ENCODE data around the gene TMEM14B. TPM values are rescaled to one million over a fixed set of nuclear protein-coding genes. Genes with fewer than 3 reads are reported as not detected.

TMEM14B gene
- total RNA-seq, 1 experiment from 2014 or later: 90.7 TPM

DNA sequence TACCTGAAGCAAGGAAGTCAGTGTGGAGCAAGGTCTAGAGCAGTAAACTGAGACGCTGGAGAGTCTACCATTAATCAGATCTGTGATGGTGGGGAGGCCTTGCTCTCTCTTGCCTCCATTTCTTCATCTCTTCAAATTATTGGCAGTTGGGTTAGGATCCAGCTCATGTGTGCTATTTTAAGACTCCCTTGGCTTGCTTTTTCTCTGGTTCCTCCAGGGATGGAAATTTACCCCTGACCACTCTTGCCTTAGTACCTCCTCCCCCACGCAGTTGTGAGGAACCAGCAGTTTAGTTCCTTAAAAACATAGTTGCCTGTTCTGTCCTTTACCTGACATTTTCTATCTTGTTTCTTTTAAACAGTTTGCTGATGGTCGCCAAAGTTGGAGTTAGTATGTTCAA is 17.4 kb upstream of the TMEM14B start:
- POLR2A ChIA-PET (ENCODE audit: low non-redundant PET): no interaction called here
- BruUV-seq (replicated peaks): no TSS peak
- CTCF ChIA-PET: no interaction called here

DNA sequence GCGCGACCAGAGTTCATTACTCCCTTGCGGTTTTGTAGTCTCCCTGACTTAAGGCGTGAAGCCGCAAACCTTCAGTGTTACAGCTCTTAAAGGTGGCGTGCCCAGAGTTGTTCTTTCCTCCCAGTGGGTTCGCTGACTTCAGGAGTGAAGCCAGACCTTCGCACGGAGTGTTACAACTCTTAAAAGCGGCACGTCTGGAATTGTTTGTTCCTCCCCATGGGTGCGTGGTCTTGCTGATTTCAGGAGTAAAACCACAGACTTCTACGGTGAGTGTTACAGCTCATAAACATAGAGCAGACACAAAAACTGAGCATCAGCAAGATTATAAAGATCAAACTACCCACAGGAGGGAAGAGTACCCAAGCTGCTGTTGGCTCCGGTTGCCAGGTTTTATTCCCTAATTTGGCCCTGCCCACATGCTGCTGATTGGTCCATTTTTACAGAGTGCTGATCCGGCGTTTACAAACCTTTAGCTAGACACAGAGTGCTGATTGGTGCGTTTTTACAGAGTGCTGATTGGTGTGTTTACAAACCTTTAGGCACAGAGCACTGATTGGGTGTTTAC is 14.4 kb upstream of the TMEM14B start:
- intact Hi-C loops (cut with micrococcal nuclease; ENCODE audit: unreplicated experiment): no loop called here
- TF ChIP-seq CTCF (conservative IDR thresholded peaks at IDR 0.05; ENCODE audit: low read depth, low read length) (no peak), EZH2 (IDR thresholded peaks at IDR 0.05; ENCODE audit: borderline replicate concordance, low read depth, low read length, poor library complexity, severe bottlenecking) (no peak)
- Histone ChIP-seq H3K4me3 (ENCODE audit: low read depth, low read length, poor library complexity, severe bottlenecking) (no peak overlapping the region), H3K27ac (ENCODE audit: low read depth, low read length, poor library complexity, severe bottlenecking) (no peak overlapping the region), H3K9me3 (ENCODE audit: low read depth, low read length, poor library complexity, severe bottlenecking) (no peaks in the 10 kb centered on the region), H3K4me1 (ENCODE audit: insufficient read depth, low read length, poor library complexity, severe bottlenecking) (no peaks in the 10 kb centered on the region), H3K36me3 (ENCODE audit: insufficient read depth, low read length, poor library complexity, severe bottlenecking) (peaks cover 10% of the 10 kb centered on the region), H3K27me3 (replicated peaks; ENCODE audit: insufficient read depth, low read depth, low read length, poor library complexity) (no peaks in the 10 kb centered on the region)
- POLR2A ChIA-PET (ENCODE audit: low non-redundant PET): no interaction called here
- CTCF ChIA-PET: no interaction called here
- no TSS peak for BruUV-seq (replicated peaks)
- no peak for DNase-seq (ENCODE audit: low spot score)

More for the DNA sequence above, 17.4 kb upstream of the TMEM14B start:
- no peaks in the 10 kb centered on the region for H3K9me3 ChIP-seq (ENCODE audit: low read depth, low read length, poor library complexity, severe bottlenecking)
- no peaks in the 10 kb centered on the region for H3K4me1 ChIP-seq (ENCODE audit: insufficient read depth, low read length, poor library complexity, severe bottlenecking)
- DNase-seq (ENCODE audit: low spot score): no peak
- intact Hi-C loops (cut with micrococcal nuclease; ENCODE audit: unreplicated experiment): no loop called here
- H3K36me3 ChIP-seq (ENCODE audit: insufficient read depth, low read length, poor library complexity, severe bottlenecking): peaks cover 10% of the 10 kb centered on the region
- H3K27me3 ChIP-seq (replicated peaks; ENCODE audit: insufficient read depth, low read depth, low read length, poor library complexity): no peaks in the 10 kb centered on the region
- TF ChIP-seq EZH2 (IDR thresholded peaks at IDR 0.05; ENCODE audit: borderline replicate concordance, low read depth, low read length, poor library complexity, severe bottlenecking): no peak
- no peak for TF ChIP-seq CTCF (conservative IDR thresholded peaks at IDR 0.05; ENCODE audit: low read depth, low read length)
- no peak overlapping the region for H3K4me3 ChIP-seq (ENCODE audit: low read depth, low read length, poor library complexity, severe bottlenecking)
- no peak overlapping the region for H3K27ac ChIP-seq (ENCODE audit: low read depth, low read length, poor library complexity, severe bottlenecking)

- TF ChIP-seq EZH2 (IDR thresholded peaks at IDR 0.05; ENCODE audit: borderline replicate concordance, low read depth, low read length, poor library complexity, severe bottlenecking) (no peak), CTCF (conservative IDR thresholded peaks at IDR 0.05; ENCODE audit: low read depth, low read length) (no peak)
- ChIA-PET POLR2A (ENCODE audit: low non-redundant PET) (no interaction called here), CTCF (no interaction called here)
- Histone ChIP-seq H3K9me3 (ENCODE audit: low read depth, low read length, poor library complexity, severe bottlenecking) (no peaks in the 10 kb centered on the region), H3K36me3 (ENCODE audit: insufficient read depth, low read length, poor library complexity, severe bottlenecking) (peaks cover 6% of the 10 kb centered on the region), H3K4me3 (ENCODE audit: low read depth, low read length, poor library complexity, severe bottlenecking) (no peak overlapping the region), H3K4me1 (ENCODE audit: insufficient read depth, low read length, poor library complexity, severe bottlenecking) (no peaks in the 10 kb centered on the region), H3K27me3 (replicated peaks; ENCODE audit: insufficient read depth, low read depth, low read length, poor library complexity) (no peaks in the 10 kb centered on the region), H3K27ac (ENCODE audit: low read depth, low read length, poor library complexity, severe bottlenecking) (no peak overlapping the region)
- DNase-seq (ENCODE audit: low spot score): no peak
- no TSS peak for BruUV-seq (replicated peaks)
- intact Hi-C loops (cut with micrococcal nuclease; ENCODE audit: unreplicated experiment): no loop called here
These were observed 13.7 kb upstream of the TMEM14B start for GRCh38 chr6:10733863-10734262.
